NCI-H2081 treated with DMSO at 0.1 percent for 48 hours (cell line): Measurements from ENCODE around the gene GATA2.

Source experiments
- DNase-seq: peaks from one replicate; lab custom pipeline; 2025; lab: John Stamatoyannopoulos, UW

GATA2 gene

GRCh38 chr3:128455786-128456748 lies 36.9 kb downstream of the GATA2 start:
- DNase-seq = no peak

- no peak for DNase-seq
These were observed 37.9 kb downstream of the GATA2 start for GRCh38 chr3:128455116-128455515.

GRCh38 chr3:128454310-128454618 lies 38.7 kb downstream of the GATA2 start:
- no peak for DNase-seq

- no peak for DNase-seq
These were observed 39.3 kb downstream of the GATA2 start for GRCh38 chr3:128453501-128454309.

GRCh38 chr3:128452678-128453275 lies 40.2 kb downstream of the GATA2 start:
- DNase-seq = no peak

- DNase-seq = no peak
These were observed 40.9 kb downstream of the GATA2 start for GRCh38 chr3:128452120-128452519.

GRCh38 chr3:128449111-128449638 lies 43.8 kb downstream of the GATA2 start:
- no peak for DNase-seq

GRCh38 chr3:128448491-128448890 lies 44.5 kb downstream of the GATA2 start:
- DNase-seq = no peak

GRCh38 chr3:128447561-128448013 lies 45.4 kb downstream of the GATA2 start:
- no peak for DNase-seq

GRCh38 chr3:128446821-128447220 lies 46.2 kb downstream of the GATA2 start:
- no peak for DNase-seq

- DNase-seq = no peak
These were observed 47.6 kb downstream of the GATA2 start for GRCh38 chr3:128445357-128445756.

GRCh38 chr3:128443771-128444170 lies 49.2 kb downstream of the GATA2 start:
- no peak for DNase-seq

GRCh38 chr3:128442949-128443348 lies 50.1 kb downstream of the GATA2 start:
- DNase-seq = no peak

- no peak for DNase-seq
These were observed 50.9 kb downstream of the GATA2 start for GRCh38 chr3:128442070-128442469.

GRCh38 chr3:128439226-128439625 lies 53.8 kb downstream of the GATA2 start:
- DNase-seq = no peak

GRCh38 chr3:128438488-128439072 lies 54.4 kb downstream of the GATA2 start:
- DNase-seq = no peak

GRCh38 chr3:128436214-128436613 lies 56.8 kb downstream of the GATA2 start:
- no peak for DNase-seq

GRCh38 chr3:128435561-128435960 lies 57.4 kb downstream of the GATA2 start:
- DNase-seq = no peak

- no peak for DNase-seq
These were observed 57.9 kb downstream of the GATA2 start for GRCh38 chr3:128435058-128435457.

GRCh38 chr3:128434524-128434923 lies 58.5 kb downstream of the GATA2 start:
- no peak for DNase-seq

GRCh38 chr3:128433837-128434165 lies 59.2 kb downstream of the GATA2 start:
- DNase-seq = no peak
